Neural progenitor cell (in vitro differentiated cells): ENCODE results near the gene LTF. TPM values are rescaled to one million over a fixed set of nuclear protein-coding genes. Genes with fewer than 3 reads are reported as not detected.

ENCODE experiments used
- DNase-seq: peaks from one replicate; pipeline ENCODE4 v3.0.0-alpha.2; 2016; ENCODE audit warnings: low spot score
- H2AFZ ChIP-seq: fragments of 200-600 bp; sonication (generic); replicated peaks from 2 replicates; pipeline ENCODE4 v1.6.1; 2016; ENCODE audit warnings: antibody characterized with exemption
- H3F3A ChIP-seq: fragments of 200-600 bp; sonication (generic); 2 replicates; pipeline ENCODE4 v1.6.1; 2016; ENCODE audit warnings: antibody characterized with exemption, low read depth
- H3K27ac ChIP-seq: fragments of 200-600 bp; sonication (generic); 2 replicates; pipeline ENCODE4 v1.5.1; 2016; ENCODE audit warnings: mild to moderate bottlenecking
- H3K27me3 ChIP-seq: fragments of 200-600 bp; sonication (generic); 2 replicates; pipeline ENCODE4 v1.6.1; 2016; ENCODE audit warnings: mild to moderate bottlenecking, moderate library complexity
- H3K36me3 ChIP-seq: fragments of 200-600 bp; sonication (generic); 2 replicates; pipeline ENCODE4 v1.5.1; 2016
- H3K4me1 ChIP-seq: fragments of 200-600 bp; sonication (generic); 2 replicates; pipeline ENCODE4 v1.6.1; 2016; ENCODE audit warnings: mixed run types
- H3K4me2 ChIP-seq: fragments of 200-600 bp; sonication (generic); 2 replicates; pipeline ENCODE4 v1.6.1; 2016
- H3K4me3 ChIP-seq: fragments of 200-600 bp; sonication (generic); 2 replicates; pipeline ENCODE4 v1.5.1; 2016
- H3K79me2 ChIP-seq: fragments of 200-600 bp; sonication (generic); 2 replicates; pipeline ENCODE4 v1.6.1; 2016; ENCODE audit warnings: low read depth
- H3K9ac ChIP-seq: fragments of 200-600 bp; sonication (generic); 2 replicates; pipeline ENCODE4 v1.6.1; 2016
- H3K9me3 ChIP-seq: fragments of 200-600 bp; sonication (generic); 2 replicates; pipeline ENCODE4 v1.5.1; 2016; ENCODE audit warnings: low read depth
- H4K20me1 ChIP-seq: fragments of 200-600 bp; sonication (generic); 2 replicates; pipeline ENCODE4 v1.6.1; 2016; ENCODE audit warnings: low read depth
- H3K27ac Mint-ChIP-seq: 3 replicates; pipeline ENCODE4 v1.8.0; 2021; ENCODE audit warnings: mixed read lengths
- H3K27me3 Mint-ChIP-seq: 2 replicates; pipeline ENCODE4 v1.8.0; 2022; ENCODE audit warnings: low read depth, mild to moderate bottlenecking, inconsistent platforms, moderate library complexity, mixed read lengths; ENCODE audit not compliant: insufficient read depth
- H3K36me3 Mint-ChIP-seq: 3 replicates; pipeline ENCODE4 v1.8.0; 2021; ENCODE audit warnings: mixed read lengths
- H3K4me1 Mint-ChIP-seq: 3 replicates; pipeline ENCODE4 v1.8.0; 2021; ENCODE audit warnings: mixed read lengths
- H3K4me3 Mint-ChIP-seq: 3 replicates; pipeline ENCODE4 v1.8.0; 2021; ENCODE audit warnings: mild to moderate bottlenecking, moderate library complexity, mixed read lengths
- H3K9me3 Mint-ChIP-seq: 3 replicates; pipeline ENCODE4 v1.8.0; 2020; ENCODE audit warnings: mixed read lengths
- EZH2 ChIP-seq: fragments of 200-600 bp; sonication (generic); IDR thresholded peaks from 2 replicates; pipeline ENCODE4 v1.6.1; 2017; ENCODE audit warnings: antibody characterized with exemption, mild to moderate bottlenecking, moderate library complexity
- EZH2phosphoT487 ChIP-seq: fragments of 200-600 bp; sonication (generic); IDR thresholded peaks from 2 replicates; pipeline ENCODE4 v1.6.1; 2017; ENCODE audit warnings: antibody characterized with exemption
- total RNA-seq: library from RNA; depleted of rRNA; stranded (reverse); fragments of >200 nt; gene quantifications from 2 replicates; pipeline ENCODE4 v1.2.3, GENCODE V29; 2015; ENCODE audit warnings: low replicate concordance
- TF ChIP-seq, protein P1 (sequence below): fragments of 200-600 bp; sonication (generic); IDR thresholded peaks from 2 replicates; pipeline ENCODE4 v1.5.1; 2017; ENCODE audit warnings: antibody characterized with exemption, mild to moderate bottlenecking

Gene LTF
- total RNA-seq, 1 donor from 2014 or later = not detected

DNA sequence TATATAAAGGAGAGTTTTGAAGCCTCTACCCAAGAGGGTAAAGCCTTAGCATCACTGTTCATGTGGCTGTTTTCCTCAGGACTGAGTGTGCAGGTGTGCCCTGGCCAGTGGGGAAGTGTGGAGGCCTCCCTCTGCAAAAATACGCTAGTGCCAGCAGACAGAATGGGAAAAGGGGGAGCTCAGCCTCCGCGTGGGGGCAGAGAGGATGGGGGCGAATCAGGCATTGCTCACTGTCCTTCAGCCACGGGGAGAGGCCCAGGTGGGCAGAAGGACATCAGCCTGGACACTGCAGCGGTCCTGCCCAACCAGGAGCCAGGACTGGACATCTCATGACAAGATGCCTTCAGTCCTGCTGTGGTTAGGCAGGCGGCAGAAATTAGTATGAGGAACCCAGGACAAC is 10.1 kb downstream of the LTF start:
- TF ChIP-seq EZH2 = no peak
- TF ChIP-seq, protein P1, sequence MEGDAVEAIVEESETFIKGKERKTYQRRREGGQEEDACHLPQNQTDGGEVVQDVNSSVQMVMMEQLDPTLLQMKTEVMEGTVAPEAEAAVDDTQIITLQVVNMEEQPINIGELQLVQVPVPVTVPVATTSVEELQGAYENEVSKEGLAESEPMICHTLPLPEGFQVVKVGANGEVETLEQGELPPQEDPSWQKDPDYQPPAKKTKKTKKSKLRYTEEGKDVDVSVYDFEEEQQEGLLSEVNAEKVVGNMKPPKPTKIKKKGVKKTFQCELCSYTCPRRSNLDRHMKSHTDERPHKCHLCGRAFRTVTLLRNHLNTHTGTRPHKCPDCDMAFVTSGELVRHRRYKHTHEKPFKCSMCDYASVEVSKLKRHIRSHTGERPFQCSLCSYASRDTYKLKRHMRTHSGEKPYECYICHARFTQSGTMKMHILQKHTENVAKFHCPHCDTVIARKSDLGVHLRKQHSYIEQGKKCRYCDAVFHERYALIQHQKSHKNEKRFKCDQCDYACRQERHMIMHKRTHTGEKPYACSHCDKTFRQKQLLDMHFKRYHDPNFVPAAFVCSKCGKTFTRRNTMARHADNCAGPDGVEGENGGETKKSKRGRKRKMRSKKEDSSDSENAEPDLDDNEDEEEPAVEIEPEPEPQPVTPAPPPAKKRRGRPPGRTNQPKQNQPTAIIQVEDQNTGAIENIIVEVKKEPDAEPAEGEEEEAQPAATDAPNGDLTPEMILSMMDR = no peak
- Mint-ChIP-seq H3K9me3 (no peaks in the 10 kb centered on the region), H3K27ac (no peak overlapping the region), H3K4me3 (no peak overlapping the region), H3K36me3 (no peaks in the 10 kb centered on the region), H3K27me3 (peaks cover 5% of the 10 kb centered on the region), H3K4me1 (peaks cover 2% of the 10 kb centered on the region)
- Histone ChIP-seq H2AFZ (no peak overlapping the region), H3K79me2 (no peaks in the 10 kb centered on the region), H4K20me1 (no peaks in the 10 kb centered on the region), H3K4me3 (no peak overlapping the region), H3K9me3 (no peaks in the 10 kb centered on the region), H3K4me1 (no peaks in the 10 kb centered on the region), H3K27me3 (no peaks in the 10 kb centered on the region), H3K36me3 (no peaks in the 10 kb centered on the region), H3K9ac (no peak overlapping the region), H3F3A (no peaks in the 10 kb centered on the region), H3K27ac (no peak overlapping the region), H3K4me2 (no peak overlapping the region)
- DNase-seq = no peak

DNA sequence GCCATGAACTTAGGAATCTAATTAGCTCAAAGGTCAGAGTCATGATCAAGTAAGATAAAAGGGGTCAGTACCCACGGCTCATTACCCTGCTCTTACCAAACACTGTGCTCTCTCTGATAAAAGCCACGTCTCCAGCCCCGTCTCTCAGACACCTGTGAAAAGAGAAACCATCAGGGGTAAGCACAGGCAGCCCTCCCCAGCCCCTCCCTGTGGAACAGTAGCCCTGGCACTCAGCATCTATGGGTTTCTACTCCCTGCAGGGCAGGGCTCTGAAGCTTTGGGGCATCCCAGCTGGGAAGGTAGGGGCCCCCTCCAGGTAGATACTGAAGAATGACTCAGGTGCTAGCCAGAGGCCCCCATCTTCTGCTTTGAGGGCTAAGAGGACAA is 10.5 kb downstream of the LTF start:
- Histone ChIP-seq H3K27me3 (no peaks in the 10 kb centered on the region), H3K36me3 (no peaks in the 10 kb centered on the region), H3K4me1 (no peaks in the 10 kb centered on the region), H3K4me2 (no peak overlapping the region), H3K4me3 (no peak overlapping the region), H3K79me2 (no peaks in the 10 kb centered on the region), H3K9me3 (no peaks in the 10 kb centered on the region), H3K27ac (no peak overlapping the region), H3F3A (no peaks in the 10 kb centered on the region), H3K9ac (no peak overlapping the region), H4K20me1 (no peaks in the 10 kb centered on the region), H2AFZ (no peak overlapping the region)
- peaks cover 2% of the 10 kb centered on the region for H3K4me1 Mint-ChIP-seq
- no peaks in the 10 kb centered on the region for H3K36me3 Mint-ChIP-seq
- peaks cover 7% of the 10 kb centered on the region for H3K27me3 Mint-ChIP-seq
- H3K9me3 Mint-ChIP-seq = no peaks in the 10 kb centered on the region
- H3K4me3 Mint-ChIP-seq = no peak overlapping the region
- TF ChIP-seq EZH2phosphoT487 (no peak), EZH2 (no peak)
- TF ChIP-seq, protein P1 = no peak
- H3K27ac Mint-ChIP-seq = no peak overlapping the region
- no peak for DNase-seq

DNA sequence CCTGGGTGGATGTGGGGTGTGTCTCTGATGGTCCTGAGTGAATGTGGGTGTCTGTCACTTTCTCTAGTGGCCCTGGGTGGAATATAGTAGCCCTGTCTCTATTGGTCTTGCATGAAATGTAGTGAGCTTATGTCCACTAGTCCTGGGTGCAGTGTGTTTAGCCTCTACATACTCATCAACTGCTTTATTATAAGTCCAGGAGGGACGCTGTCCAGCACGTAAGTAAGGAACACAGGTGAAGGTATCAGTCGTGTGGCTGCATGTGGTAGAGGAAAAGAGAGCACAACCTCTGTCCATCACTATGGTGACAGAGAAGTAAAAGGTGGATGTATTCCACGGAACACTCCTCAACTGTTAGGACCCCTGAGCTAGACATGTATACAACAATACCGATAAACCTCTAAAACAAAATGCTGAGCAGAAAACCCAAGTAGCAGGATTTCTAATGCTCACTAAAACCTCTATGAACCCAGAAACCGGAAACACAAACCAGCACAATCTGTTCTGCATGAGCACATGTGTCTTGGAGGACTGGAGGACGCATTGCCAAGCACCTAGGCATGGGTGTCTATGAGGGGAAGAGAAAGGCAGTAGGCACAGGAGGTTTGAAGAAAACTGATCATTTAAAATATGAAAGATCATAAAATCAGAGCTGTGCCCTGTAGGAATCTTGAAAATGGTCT is 11.0 kb downstream of the LTF start:
- Histone ChIP-seq H3F3A (no peaks in the 10 kb centered on the region), H3K4me2 (no peak overlapping the region), H3K27me3 (no peaks in the 10 kb centered on the region), H3K27ac (no peak overlapping the region), H3K4me1 (no peaks in the 10 kb centered on the region), H3K79me2 (no peaks in the 10 kb centered on the region), H3K4me3 (no peak overlapping the region), H3K9ac (no peak overlapping the region), H3K36me3 (no peaks in the 10 kb centered on the region), H4K20me1 (no peaks in the 10 kb centered on the region), H2AFZ (no peak overlapping the region), H3K9me3 (no peaks in the 10 kb centered on the region)
- Mint-ChIP-seq H3K4me1 (peaks cover 2% of the 10 kb centered on the region), H3K4me3 (no peak overlapping the region), H3K27me3 (peaks cover 12% of the 10 kb centered on the region), H3K9me3 (no peaks in the 10 kb centered on the region), H3K36me3 (no peaks in the 10 kb centered on the region), H3K27ac (no peak overlapping the region)
- TF ChIP-seq EZH2 (no peak), EZH2phosphoT487 (no peak)
- TF ChIP-seq, protein P1 = no peak
- DNase-seq = no peak
